Tibial artery (tissue), 4 donors: ENCODE data around the gene C16orf78.

ENCODE experiments used
- DNase-seq, 2 donors: peaks; one replicate each; pipeline ENCODE4 v3.0.0-alpha.2; 2019
- H3K27ac ChIP-seq, 2 donors: fragments of 200-600 bp; sonication (generic) in 1 of 2; 1 replicate in 1 of 2; 2 replicates in 1 of 2; pipeline ENCODE4 v1.5.1; 2018 to 2019; ENCODE audit warnings: mild to moderate bottlenecking in 1 of 2
- H3K27me3 ChIP-seq, 2 donors: fragments of 200-600 bp; sonication (generic) in 1 of 2; one replicate each; pipeline versions ENCODE4 v1.5.1 to v1.6.0; 2016 to 2019
- H3K36me3 ChIP-seq, 3 donors: fragments of 200-600 bp; sonication (generic) in 2 of 3; one replicate each; pipeline ENCODE4 v1.5.1; 2016 to 2019; ENCODE audit warnings: mild to moderate bottlenecking in 2 of 3
- H3K4me1 ChIP-seq, 4 donors: fragments of 200-600 bp; sonication (generic) in 2 of 4; 1 replicate in 3 of 4; 2 replicates in 1 of 4; pipeline ENCODE4 v1.5.1; 2016 to 2019
- H3K4me3 ChIP-seq, 2 donors: fragments of 200-600 bp; sonication (generic) in 1 of 2; 1 replicate in 1 of 2; 2 replicates in 1 of 2; pipeline ENCODE4 v1.5.1; 2018 to 2019; ENCODE audit warnings: mild to moderate bottlenecking in 2 of 2
- H3K9me3 ChIP-seq, 3 donors: fragments of 200-600 bp; sonication (generic) in 1 of 3; one replicate each; pipeline ENCODE4 v1.5.1; 2016 to 2019
- intact Hi-C: fragments of 100-400 bp; cut with DNase I; formaldehyde crosslinking; loops from one replicate; pipeline ENCODE4 v1.15.0; 2023; ENCODE audit warnings: low total_unique reads
- TF ChIP-seq, protein P1 (sequence below), 2 experiments: fragments of 200-600 bp in 1 of 2; fragments of 450-650 bp in 1 of 2; IDR thresholded peaks; one replicate each; pipeline ENCODE4 v1.5.1; 2017 to 2019; ENCODE audit warnings: antibody characterized with exemption in 2 of 2, mild to moderate bottlenecking in 1 of 2, moderate library complexity in 1 of 2

Gene C16orf78

GRCh38 chr16:49344401-49344800 is 29.2 kb upstream of the C16orf78 start:
- Histone ChIP-seq H3K9me3 (no peaks in the 10 kb centered on the region), H3K27me3 (peaks cover 0 to 23% of the 10 kb centered on the region in 2 donors), H3K4me3 (no peak overlapping the region), H3K4me1 (no peaks in the 10 kb centered on the region), H3K27ac (no peak overlapping the region), H3K36me3 (no peaks in the 10 kb centered on the region)
- TF ChIP-seq, protein P1, sequence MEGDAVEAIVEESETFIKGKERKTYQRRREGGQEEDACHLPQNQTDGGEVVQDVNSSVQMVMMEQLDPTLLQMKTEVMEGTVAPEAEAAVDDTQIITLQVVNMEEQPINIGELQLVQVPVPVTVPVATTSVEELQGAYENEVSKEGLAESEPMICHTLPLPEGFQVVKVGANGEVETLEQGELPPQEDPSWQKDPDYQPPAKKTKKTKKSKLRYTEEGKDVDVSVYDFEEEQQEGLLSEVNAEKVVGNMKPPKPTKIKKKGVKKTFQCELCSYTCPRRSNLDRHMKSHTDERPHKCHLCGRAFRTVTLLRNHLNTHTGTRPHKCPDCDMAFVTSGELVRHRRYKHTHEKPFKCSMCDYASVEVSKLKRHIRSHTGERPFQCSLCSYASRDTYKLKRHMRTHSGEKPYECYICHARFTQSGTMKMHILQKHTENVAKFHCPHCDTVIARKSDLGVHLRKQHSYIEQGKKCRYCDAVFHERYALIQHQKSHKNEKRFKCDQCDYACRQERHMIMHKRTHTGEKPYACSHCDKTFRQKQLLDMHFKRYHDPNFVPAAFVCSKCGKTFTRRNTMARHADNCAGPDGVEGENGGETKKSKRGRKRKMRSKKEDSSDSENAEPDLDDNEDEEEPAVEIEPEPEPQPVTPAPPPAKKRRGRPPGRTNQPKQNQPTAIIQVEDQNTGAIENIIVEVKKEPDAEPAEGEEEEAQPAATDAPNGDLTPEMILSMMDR (IDR thresholded peaks at IDR 0.05), result no peak
- intact Hi-C loops, result no loop called here
- DNase-seq, result no peak

- intact Hi-C loops, result no loop called here
- DNase-seq, result no peak
- peaks cover 0 to 33% of the 10 kb centered on the region in 2 donors for H3K27me3 ChIP-seq
- TF ChIP-seq, protein P1 (IDR thresholded peaks at IDR 0.05), result no peak
- H3K9me3 ChIP-seq, result no peaks in the 10 kb centered on the region
- H3K4me1 ChIP-seq, result no peaks in the 10 kb centered on the region
- H3K27ac ChIP-seq, result no peak overlapping the region
- H3K36me3 ChIP-seq, result no peaks in the 10 kb centered on the region
- H3K4me3 ChIP-seq, result no peak overlapping the region
Measured at GRCh38 chr16:49345829-49346228, 27.8 kb upstream of the C16orf78 start.

DNA sequence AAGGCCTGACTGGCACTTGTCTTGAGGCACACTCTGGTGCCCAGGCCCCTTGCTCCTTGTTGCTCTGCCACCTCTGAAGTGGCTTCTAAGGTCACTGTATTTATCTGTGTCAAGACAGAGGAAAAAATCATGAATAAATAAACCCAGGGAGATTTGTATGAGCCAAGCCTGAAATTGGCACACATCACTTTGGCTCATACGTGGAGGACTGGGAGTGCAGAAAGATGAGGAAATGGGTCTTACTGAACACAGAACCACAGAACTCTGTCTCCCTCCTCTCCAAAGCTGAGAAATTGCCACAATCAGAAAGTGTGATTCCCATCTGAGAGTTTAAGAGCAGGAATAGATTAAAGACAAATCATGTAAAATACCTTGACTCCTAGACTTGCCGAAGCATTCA is 27.1 kb upstream of the C16orf78 start:
- H3K27ac ChIP-seq, result no peak overlapping the region
- H3K9me3 ChIP-seq, result no peaks in the 10 kb centered on the region
- no peaks in the 10 kb centered on the region for H3K36me3 ChIP-seq
- intact Hi-C loops, result no loop called here
- no peak overlapping the region for H3K4me3 ChIP-seq
- H3K4me1 ChIP-seq, result no peaks in the 10 kb centered on the region
- no peak for DNase-seq
- TF ChIP-seq, protein P1 (IDR thresholded peaks at IDR 0.05), result no peak
- peaks cover 0 to 40% of the 10 kb centered on the region in 2 donors for H3K27me3 ChIP-seq

- Histone ChIP-seq H3K4me1 (no peaks in the 10 kb centered on the region), H3K36me3 (no peaks in the 10 kb centered on the region), H3K27ac (no peak overlapping the region), H3K4me3 (no peak overlapping the region), H3K27me3 (peaks cover 0 to 43% of the 10 kb centered on the region in 2 donors), H3K9me3 (no peaks in the 10 kb centered on the region)
- TF ChIP-seq, protein P1 (IDR thresholded peaks at IDR 0.05), result no peak
- DNase-seq, result no peak
- intact Hi-C loops, result no loop called here
Measured at GRCh38 chr16:49347476-49347875, 26.1 kb upstream of the C16orf78 start.

GRCh38 chr16:49348408-49349176 is 25.0 kb upstream of the C16orf78 start:
- DNase-seq, result no peak
- TF ChIP-seq, protein P1 (IDR thresholded peaks at IDR 0.05), result no peak
- Histone ChIP-seq H3K4me3 (no peak overlapping the region), H3K27ac (no peak overlapping the region), H3K9me3 (no peaks in the 10 kb centered on the region), H3K36me3 (no peaks in the 10 kb centered on the region), H3K27me3 (peaks cover 0 to 43% of the 10 kb centered on the region in 2 donors), H3K4me1 (no peaks in the 10 kb centered on the region)
- intact Hi-C loops, result no loop called here
